Measurements from ENCODE around the gene PDLIM5. TPM values are rescaled to one million over a fixed set of nuclear protein-coding genes. Genes with fewer than 3 reads are reported as not detected.

The PDLIM5 gene
- total RNA-seq, 4 donors from 2014 or later = 90.8 to 169 (median 121) TPM

- TF ChIP-seq, protein P1, sequence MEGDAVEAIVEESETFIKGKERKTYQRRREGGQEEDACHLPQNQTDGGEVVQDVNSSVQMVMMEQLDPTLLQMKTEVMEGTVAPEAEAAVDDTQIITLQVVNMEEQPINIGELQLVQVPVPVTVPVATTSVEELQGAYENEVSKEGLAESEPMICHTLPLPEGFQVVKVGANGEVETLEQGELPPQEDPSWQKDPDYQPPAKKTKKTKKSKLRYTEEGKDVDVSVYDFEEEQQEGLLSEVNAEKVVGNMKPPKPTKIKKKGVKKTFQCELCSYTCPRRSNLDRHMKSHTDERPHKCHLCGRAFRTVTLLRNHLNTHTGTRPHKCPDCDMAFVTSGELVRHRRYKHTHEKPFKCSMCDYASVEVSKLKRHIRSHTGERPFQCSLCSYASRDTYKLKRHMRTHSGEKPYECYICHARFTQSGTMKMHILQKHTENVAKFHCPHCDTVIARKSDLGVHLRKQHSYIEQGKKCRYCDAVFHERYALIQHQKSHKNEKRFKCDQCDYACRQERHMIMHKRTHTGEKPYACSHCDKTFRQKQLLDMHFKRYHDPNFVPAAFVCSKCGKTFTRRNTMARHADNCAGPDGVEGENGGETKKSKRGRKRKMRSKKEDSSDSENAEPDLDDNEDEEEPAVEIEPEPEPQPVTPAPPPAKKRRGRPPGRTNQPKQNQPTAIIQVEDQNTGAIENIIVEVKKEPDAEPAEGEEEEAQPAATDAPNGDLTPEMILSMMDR (IDR thresholded peaks at IDR 0.05; ENCODE audit: low read depth) = no peak
Observed at GRCh38 chr4:94603170-94603747, 151.5 kb downstream of the PDLIM5 start.

GRCh38 chr4:94605241-94605805 is 153.6 kb downstream of the PDLIM5 start:
- TF ChIP-seq, protein P1 (IDR thresholded peaks at IDR 0.05; ENCODE audit: low read depth) = no peak

DNA sequence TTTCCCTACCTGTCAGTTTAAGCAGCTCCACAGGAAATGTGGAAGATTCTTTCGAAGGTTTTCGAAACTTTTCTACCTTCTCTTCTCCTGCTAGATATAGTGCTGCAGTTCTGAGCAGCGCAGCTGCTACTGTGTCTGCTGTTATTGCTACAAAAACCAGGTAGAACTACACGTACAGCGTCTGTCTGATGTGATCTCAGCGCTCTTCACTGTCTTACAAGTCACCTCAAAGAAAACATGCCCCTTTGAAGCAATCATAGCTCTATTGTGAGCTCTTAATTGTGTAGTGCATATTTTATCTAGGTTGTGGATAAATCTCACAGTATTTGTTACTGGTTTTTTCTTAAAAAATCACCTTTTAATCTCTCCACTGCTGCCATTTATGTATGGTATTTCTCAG is 158.4 kb downstream of the PDLIM5 start:
- TF ChIP-seq, protein P1 (IDR thresholded peaks at IDR 0.05; ENCODE audit: low read depth) = no peak

- TF ChIP-seq, protein P1 (IDR thresholded peaks at IDR 0.05; ENCODE audit: low read depth) = no peak
Observed at GRCh38 chr4:94613248-94613647, 161.5 kb downstream of the PDLIM5 start.

DNA sequence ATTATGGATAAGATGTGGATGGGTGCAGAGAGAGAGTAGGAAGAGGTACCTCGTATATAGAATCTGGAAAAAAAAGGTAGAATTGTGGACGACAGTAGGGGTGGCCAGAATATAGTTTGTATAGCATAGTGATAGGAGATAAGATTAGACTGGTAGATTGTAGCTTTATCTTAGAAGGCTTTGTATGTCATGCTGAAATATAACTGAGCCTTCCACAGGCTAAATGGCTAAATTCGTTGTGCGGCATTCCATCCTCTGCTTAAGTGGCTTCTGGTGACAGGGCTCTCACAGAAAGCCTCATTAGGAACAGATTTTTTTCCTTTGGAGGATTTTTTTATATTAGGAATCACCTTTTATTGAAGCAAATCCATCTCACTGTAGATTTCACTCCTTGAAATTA is 163.7 kb downstream of the PDLIM5 start:
- TF ChIP-seq, protein P1 (IDR thresholded peaks at IDR 0.05; ENCODE audit: low read depth) = no peak

GRCh38 chr4:94621491-94622080 is 169.8 kb downstream of the PDLIM5 start:
- TF ChIP-seq, protein P1 (IDR thresholded peaks at IDR 0.05; ENCODE audit: low read depth) = no peak

DNA sequence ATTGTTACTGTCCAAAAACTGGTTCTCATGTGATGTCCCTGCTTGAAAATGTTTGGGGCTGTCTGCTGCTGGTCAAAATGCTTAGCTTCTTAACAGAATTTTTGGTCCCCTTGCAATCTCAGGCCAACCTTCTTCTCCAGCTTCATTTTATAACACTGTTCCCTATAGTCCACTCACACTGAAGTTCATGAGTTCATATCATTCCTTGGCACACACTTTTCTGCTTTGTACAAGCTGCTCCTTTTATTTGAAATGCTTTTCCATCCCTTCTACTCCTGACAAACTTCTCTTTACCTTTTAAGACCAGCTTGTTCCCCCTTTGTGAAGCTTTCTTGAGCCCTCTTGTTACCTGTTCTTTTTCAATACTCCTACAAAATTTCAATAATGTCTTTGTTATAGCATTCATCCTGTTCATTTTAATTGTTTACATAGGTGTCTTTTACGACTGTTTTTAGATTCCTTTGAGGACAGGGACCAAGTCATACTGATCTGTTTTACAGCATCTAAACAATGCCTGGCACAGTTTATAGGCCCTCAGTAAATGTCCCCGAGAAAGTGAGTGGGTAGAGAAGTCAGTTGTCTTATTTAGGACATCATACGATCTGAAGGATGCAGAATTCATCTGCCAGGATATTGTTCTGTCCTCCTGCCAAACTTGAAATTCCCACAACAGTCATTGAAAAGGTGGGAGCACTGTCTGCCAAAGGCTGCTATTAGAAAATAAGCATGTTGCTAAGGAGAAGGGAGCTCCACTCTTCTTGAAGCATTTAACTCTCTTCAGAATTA is 171.6 kb downstream of the PDLIM5 start:
- TF ChIP-seq, protein P1 (IDR thresholded peaks at IDR 0.05; ENCODE audit: low read depth) = no peak
